GM18951 (cell line): Measurements from ENCODE around the gene ABTB2.

ENCODE experiments used
- POLR2A ChIP-seq: IDR thresholded peaks from 4 replicates; pipeline ENCODE4 v1.6.1; 2011; ENCODE audit warnings: mild to moderate bottlenecking; ENCODE audit not compliant: insufficient read length, insufficient read depth; ENCODE audit errors: extremely low read depth
- in situ Hi-C: fragments of 300-500 bp; cut with MboI; formaldehyde crosslinking; loops from one replicate; pipeline ENCODE4 v1.12.0; 2022; ENCODE audit warnings: low sequenced_read_pairs, mixed read lengths, inconsistent platforms; ENCODE audit not compliant: unreplicated experiment

ABTB2 gene

GRCh38 chr11:34344768-34345539 lies 12.9 kb downstream of the ABTB2 start:
- TF ChIP-seq POLR2A = no peak

DNA sequence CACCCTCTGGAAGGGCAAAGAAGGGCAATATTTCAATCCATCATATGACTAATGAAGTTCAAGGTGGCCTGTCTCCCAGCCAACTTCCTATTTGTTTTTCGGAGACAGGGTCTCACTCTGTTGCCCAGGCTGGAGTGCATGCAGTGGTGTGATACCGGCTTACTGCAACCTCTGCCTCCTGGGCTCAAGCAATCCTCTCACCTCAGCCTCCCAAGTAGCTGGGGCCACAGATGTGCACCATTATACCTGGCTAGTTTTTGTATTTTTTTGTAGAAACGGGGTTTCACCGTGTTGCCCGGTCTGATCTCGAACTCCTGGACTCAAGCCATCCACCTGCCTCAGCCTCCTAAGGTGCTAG lies 13.4 kb downstream of the ABTB2 start:
- in situ Hi-C loops = no loop called here
- TF ChIP-seq POLR2A = no peak

More at GRCh38 chr11:34344768-34345539, 12.9 kb downstream of the ABTB2 start:
- in situ Hi-C loops = no loop called here

- in situ Hi-C loops = no loop called here
- TF ChIP-seq POLR2A = no peak
These were observed 14.1 kb downstream of the ABTB2 start for GRCh38 chr11:34343686-34344085.

DNA sequence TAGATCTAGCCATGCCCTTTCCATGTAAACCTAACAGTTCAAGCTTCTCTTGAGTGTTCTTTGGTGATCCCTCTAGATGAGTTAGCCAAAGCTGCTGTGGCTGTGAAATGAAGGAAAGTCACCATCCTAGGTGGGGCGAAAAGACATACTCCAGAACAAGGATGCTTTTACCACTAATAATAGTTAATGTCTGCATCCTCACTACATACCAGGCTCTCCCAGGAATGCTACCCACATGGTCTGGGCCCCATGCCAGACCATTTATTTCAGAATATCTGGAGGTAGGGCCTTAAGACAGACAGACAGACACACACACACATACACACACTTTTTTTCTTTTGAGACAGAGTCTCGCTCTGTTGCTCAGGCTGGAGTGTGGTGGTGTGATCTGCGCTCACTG lies 14.7 kb downstream of the ABTB2 start:
- in situ Hi-C loops = no loop called here

GRCh38 chr11:34341931-34342533 lies 15.8 kb downstream of the ABTB2 start:
- in situ Hi-C loops = no loop called here
- TF ChIP-seq POLR2A = no peak

More for the DNA sequence above, 14.7 kb downstream of the ABTB2 start:
- no peak for TF ChIP-seq POLR2A

DNA sequence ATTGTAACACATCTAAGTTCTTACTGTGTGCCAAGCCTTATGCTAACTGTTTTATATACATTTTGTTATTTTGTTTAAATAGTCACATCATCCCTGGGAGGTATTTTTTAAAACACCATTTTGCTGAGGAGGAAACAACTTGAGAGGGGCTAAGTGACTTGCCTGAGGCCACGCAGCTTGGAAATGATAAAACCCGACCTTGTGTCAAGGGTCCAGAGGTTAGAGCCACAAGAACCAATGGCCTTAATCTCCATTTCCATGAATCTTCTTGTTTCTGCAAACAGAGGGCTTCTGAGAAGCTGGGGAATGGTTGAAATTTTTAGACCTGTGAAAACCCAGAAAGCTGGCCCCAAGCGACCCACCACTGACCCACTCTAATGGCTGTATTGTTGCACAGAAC lies 16.7 kb downstream of the ABTB2 start:
- in situ Hi-C loops = no loop called here
- TF ChIP-seq POLR2A = no peak

- in situ Hi-C loops = no loop called here
- TF ChIP-seq POLR2A = no peak
These were observed 17.2 kb downstream of the ABTB2 start for GRCh38 chr11:34340653-34341052.

GRCh38 chr11:34339149-34340064 lies 18.4 kb downstream of the ABTB2 start:
- in situ Hi-C loops = no loop called here
- TF ChIP-seq POLR2A = no peak

DNA sequence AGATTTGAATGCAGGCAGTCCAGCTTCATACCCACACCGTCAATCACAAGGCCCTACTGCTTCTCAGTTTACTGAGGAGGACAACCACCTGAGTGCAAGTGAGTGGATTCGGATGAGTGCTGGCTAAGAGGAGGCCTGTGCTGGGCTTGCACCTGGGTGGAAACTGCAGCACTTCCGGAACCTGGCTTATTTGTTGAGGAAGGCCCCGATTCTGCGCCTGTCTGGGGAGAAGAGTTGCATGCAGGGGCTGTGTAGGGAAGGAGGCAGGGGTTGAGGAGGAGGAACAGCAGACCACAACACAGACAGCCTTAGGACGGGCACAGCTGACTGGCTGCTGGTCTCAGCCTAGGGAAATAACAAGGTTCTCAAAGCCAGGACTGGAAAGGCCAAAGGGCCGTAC lies 20.8 kb downstream of the ABTB2 start:
- in situ Hi-C loops = no loop called here
- TF ChIP-seq POLR2A = no peak

- in situ Hi-C loops = no loop called here
- TF ChIP-seq POLR2A = no peak
These were observed 22.0 kb downstream of the ABTB2 start for GRCh38 chr11:34335801-34336200.

DNA sequence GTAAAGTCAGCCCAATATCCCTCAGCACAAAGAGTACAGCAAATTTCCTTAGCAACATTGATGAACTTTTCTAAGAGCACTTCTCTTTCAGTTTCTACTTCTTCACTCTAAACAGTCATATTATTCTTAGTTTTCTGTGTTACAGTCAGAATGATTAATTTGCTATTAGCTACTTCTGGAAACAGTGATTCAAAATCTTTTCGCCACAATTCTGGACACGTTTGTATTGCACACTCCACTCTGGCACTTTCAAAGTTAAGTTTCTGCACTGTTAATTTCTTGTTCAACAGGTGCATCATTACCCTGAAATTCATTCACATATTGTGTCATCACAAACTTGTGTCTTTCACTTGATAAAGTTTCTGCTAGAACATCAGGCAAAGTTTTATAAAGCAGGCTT lies 22.5 kb downstream of the ABTB2 start:
- in situ Hi-C loops = no loop called here
- no peak for TF ChIP-seq POLR2A

- in situ Hi-C loops = no loop called here
- TF ChIP-seq POLR2A = no peak
These were observed 24.0 kb downstream of the ABTB2 start for GRCh38 chr11:34333787-34334186.

GRCh38 chr11:34332524-34332923 lies 25.3 kb downstream of the ABTB2 start:
- TF ChIP-seq POLR2A = no peak
- in situ Hi-C loops = no loop called here
